GM12873 (cell line): ENCODE measurements around the gene CNN2.

Source experiments
- CTCF ChIP-seq: IDR thresholded peaks from 2 replicates; pipeline ENCODE4 v1.5.1; 2012; ENCODE audit warnings: low read depth, mild to moderate bottlenecking, moderate library complexity, low read length, control low read depth; ENCODE audit not compliant: insufficient read depth; ENCODE audit errors: missing control alignments

Gene CNN2

GRCh38 chr19:1003283-1003682 is 23.1 kb upstream of the CNN2 start:
- no peak for TF ChIP-seq CTCF

GRCh38 chr19:1004204-1004802 is 22.1 kb upstream of the CNN2 start:
- TF ChIP-seq CTCF: no peak

GRCh38 chr19:1004803-1005664 is 21.4 kb upstream of the CNN2 start:
- no peak for TF ChIP-seq CTCF

- TF ChIP-seq CTCF: no peak
Measured at GRCh38 chr19:1006711-1007398, 19.6 kb upstream of the CNN2 start.

- TF ChIP-seq CTCF: no peak
Measured at GRCh38 chr19:1007399-1008251, 18.8 kb upstream of the CNN2 start.

- TF ChIP-seq CTCF: no peak
Measured at GRCh38 chr19:1008268-1009040, 18.0 kb upstream of the CNN2 start.
